ENCODE results near the gene ZP1. TPM values are rescaled to one million over a fixed set of nuclear protein-coding genes. Genes with fewer than 3 reads are reported as not detected.
A peak's percentile ranks its signal among the peaks of the same experiment; 100 is the strongest.

The ZP1 gene
- total and polyA plus RNA-seq, 12 donors = 0.16 to 0.51 (median 0.33) TPM; not detected in 7

GRCh38 chr11:60857378-60858232, 9.7 kb upstream of the ZP1 start:
- Histone ChIP-seq H3K36me3 (peaks cover 0 to 6% (median 0%) of the 10 kb centered on the region in 9 donors), H3K27ac (no peak overlapping the region), H3K4me3 (no peak overlapping the region), H3K9me3 (no peaks in the 10 kb centered on the region), H3K4me1 (peaks cover 0 to 11% (median 0%) of the 10 kb centered on the region in 9 donors), H3K27me3 (peaks cover 0 to 4% (median 0%) of the 10 kb centered on the region in 7 donors)
- ATAC-seq = no peak
- intact Hi-C loops (cut with DNase I) = no loop called here
- WGBS, 2 donors = 86 to 90% methylated on average over 5 of the region's 5 CpGs
- no peak for DNase-seq
- TF ChIP-seq, protein P1, sequence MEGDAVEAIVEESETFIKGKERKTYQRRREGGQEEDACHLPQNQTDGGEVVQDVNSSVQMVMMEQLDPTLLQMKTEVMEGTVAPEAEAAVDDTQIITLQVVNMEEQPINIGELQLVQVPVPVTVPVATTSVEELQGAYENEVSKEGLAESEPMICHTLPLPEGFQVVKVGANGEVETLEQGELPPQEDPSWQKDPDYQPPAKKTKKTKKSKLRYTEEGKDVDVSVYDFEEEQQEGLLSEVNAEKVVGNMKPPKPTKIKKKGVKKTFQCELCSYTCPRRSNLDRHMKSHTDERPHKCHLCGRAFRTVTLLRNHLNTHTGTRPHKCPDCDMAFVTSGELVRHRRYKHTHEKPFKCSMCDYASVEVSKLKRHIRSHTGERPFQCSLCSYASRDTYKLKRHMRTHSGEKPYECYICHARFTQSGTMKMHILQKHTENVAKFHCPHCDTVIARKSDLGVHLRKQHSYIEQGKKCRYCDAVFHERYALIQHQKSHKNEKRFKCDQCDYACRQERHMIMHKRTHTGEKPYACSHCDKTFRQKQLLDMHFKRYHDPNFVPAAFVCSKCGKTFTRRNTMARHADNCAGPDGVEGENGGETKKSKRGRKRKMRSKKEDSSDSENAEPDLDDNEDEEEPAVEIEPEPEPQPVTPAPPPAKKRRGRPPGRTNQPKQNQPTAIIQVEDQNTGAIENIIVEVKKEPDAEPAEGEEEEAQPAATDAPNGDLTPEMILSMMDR (IDR thresholded peaks at IDR 0.05) = no peak

GRCh38 chr11:60858236-60858635, 9.1 kb upstream of the ZP1 start:
- intact Hi-C loops (cut with DNase I) = no loop called here
- Histone ChIP-seq H3K27me3 (peaks cover 0 to 4% (median 0%) of the 10 kb centered on the region in 7 donors), H3K9me3 (no peaks in the 10 kb centered on the region), H3K36me3 (peaks cover 0 to 2% (median 0%) of the 10 kb centered on the region in 9 donors), H3K4me1 (peaks cover 0 to 11% (median 0%) of the 10 kb centered on the region in 9 donors), H3K4me3 (no peak overlapping the region), H3K27ac (no peak overlapping the region)
- ATAC-seq = no peak
- 76 to 80% methylated on average over 8 of the region's 8 CpGs for whole genome bisulfite sequencing, 2 donors
- TF ChIP-seq, protein P1 (IDR thresholded peaks at IDR 0.05) = no peak
- DNase-seq = no peak

- 69 to 75% methylated on average over 4 of the region's 4 CpGs for WGBS, 2 donors
- intact Hi-C loops (cut with DNase I) = no loop called here
- DNase-seq (no peak), ATAC-seq (no peak)
- Histone ChIP-seq H3K4me1 (peaks cover 0 to 11% (median 0%) of the 10 kb centered on the region in 9 donors), H3K36me3 (no peaks in the 10 kb centered on the region), H3K9me3 (no peaks in the 10 kb centered on the region), H3K27me3 (peaks cover 0 to 4% (median 0%) of the 10 kb centered on the region in 7 donors), H3K4me3 (no peak overlapping the region), H3K27ac (peak overlapping the region in 1 of 10 donors; percentile 40)
- TF ChIP-seq, protein P1 (IDR thresholded peaks at IDR 0.05) = no peak
Observed at GRCh38 chr11:60858731-60859464, 8.4 kb upstream of the ZP1 start.

DNA sequence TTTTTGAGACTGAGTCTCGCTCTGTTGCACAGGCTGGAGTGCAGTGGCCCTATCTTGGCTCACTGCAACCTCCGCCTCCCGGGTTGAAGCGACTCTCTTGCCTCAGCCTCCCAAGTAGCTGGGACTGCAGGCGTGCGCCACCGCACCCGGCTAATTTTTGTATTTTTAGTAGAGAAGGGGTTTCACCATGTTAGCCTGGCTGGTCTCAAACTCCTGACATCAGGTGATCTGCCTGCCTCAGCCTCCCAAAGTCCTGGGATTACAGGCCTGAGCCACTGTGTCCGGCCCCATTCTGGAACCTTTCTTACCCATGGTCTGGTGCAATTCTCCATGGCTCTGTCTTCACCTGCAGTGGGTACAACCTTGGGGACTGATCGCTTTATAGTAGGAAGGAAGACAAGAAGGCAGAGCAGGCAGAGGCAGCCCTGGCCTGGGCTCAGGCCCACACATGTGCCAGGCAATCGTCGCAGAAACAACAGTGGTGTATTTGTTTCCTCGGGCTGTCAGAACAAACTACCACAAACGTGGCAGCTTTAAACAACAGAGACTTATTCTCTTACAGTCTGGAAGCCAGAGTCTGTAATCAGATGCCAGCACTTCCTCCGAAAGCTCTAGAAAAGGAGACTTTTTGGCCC, 7.6 kb upstream of the ZP1 start:
- DNase-seq (no peak), ATAC-seq (no peak)
- Histone ChIP-seq H3K36me3 (no peaks in the 10 kb centered on the region), H3K27ac (no peak overlapping the region), H3K4me3 (no peak overlapping the region), H3K4me1 (peaks cover 0 to 14% (median 0%) of the 10 kb centered on the region in 9 donors), H3K27me3 (no peaks in the 10 kb centered on the region), H3K9me3 (no peaks in the 10 kb centered on the region)
- TF ChIP-seq, protein P1 (IDR thresholded peaks at IDR 0.05) = no peak
- WGBS, 2 donors = 84 to 92% methylated on average over 15 of the region's 15 CpGs
- intact Hi-C loops (cut with DNase I) = no loop called here
